NCI-H2081 treated with DMSO at 0.1 percent for 48 hours (cell line): Measurements from ENCODE around the gene PARP11.

ENCODE experiments used
- DNase-seq: peaks from one replicate; lab custom pipeline; 2025; lab: John Stamatoyannopoulos, UW

Gene PARP11

DNA sequence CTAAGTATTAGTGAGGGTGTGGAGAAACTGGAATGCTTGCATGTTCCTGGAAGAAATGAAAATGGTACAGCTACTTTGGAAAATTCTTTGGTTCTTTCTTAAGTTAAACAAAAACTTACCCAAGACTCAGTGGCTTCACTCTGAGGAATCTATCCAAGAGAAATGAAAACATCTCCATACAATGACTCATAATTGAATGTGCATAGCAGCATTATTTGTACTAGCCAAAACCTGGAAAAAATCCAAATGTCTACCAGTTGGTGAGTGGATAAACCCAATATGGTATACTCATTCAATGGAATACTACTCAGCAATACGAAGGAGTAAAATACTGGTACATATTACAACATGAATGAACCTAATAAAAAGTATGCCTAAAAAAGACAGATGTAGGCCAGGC is 102.3 kb downstream of the PARP11 start:
- no peak for DNase-seq

- DNase-seq = no peak
Observed at GRCh38 chr12:3768911-3769447, 104.2 kb downstream of the PARP11 start.

- DNase-seq = no peak
Observed at GRCh38 chr12:3761116-3761735, 112.0 kb downstream of the PARP11 start.

DNA sequence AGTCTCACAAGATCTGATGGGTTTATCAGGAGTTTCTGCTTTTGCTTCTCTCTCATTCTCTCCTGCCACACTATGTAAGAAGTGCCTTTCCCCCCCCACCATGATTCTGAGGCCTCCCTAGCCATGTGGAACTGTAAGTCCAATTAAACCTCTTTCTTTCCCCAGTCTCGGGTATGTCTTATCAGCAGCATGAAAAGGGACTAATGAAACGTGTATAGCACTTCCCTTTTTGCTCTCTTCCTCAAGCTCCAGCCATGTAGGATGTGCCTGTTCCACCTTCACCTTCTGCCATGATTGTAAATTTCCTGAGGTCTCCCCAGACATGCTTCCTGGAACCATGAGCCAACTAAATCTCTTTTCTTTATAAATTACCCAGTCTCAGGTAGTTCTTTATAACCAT is 113.3 kb downstream of the PARP11 start:
- no peak for DNase-seq
